Osteoblast (primary cell): ENCODE measurements around the gene GRHL3. TPM values are rescaled to one million over a fixed set of nuclear protein-coding genes. Genes with fewer than 3 reads are reported as not detected.

ENCODE experiments used
- DNase-seq: peaks from one replicate; pipeline ENCODE4 v3.0.0; 2011; ENCODE audit warnings: low spot score, mixed read lengths; ENCODE audit not compliant: insufficient read length; ENCODE audit errors: missing footprints
- H2AFZ ChIP-seq: 2 replicates; pipeline ENCODE4 v1.6.0; 2011; ENCODE audit warnings: mild to moderate bottlenecking, low read length
- H3K27ac ChIP-seq: 2 replicates; pipeline ENCODE4 v1.5.1; 2011; ENCODE audit warnings: mild to moderate bottlenecking, low read depth, low read length, moderate library complexity
- H3K27me3 ChIP-seq: 2 replicates; pipeline ENCODE4 v1.6.0; 2012; ENCODE audit warnings: mild to moderate bottlenecking, control low read depth, inconsistent platforms, low read length, moderate library complexity; ENCODE audit not compliant: insufficient read depth
- H3K36me3 ChIP-seq: 2 replicates; pipeline ENCODE4 v1.5.1; 2011; ENCODE audit warnings: mild to moderate bottlenecking, low read length, control low read depth, moderate library complexity; ENCODE audit not compliant: insufficient read depth
- H3K4me1 ChIP-seq: 2 replicates; pipeline ENCODE4 v1.5.1; 2011; ENCODE audit warnings: mild to moderate bottlenecking, low read length, control low read depth, moderate library complexity; ENCODE audit not compliant: insufficient read depth
- H3K4me2 ChIP-seq: 2 replicates; pipeline ENCODE4 v1.6.0; 2011; ENCODE audit warnings: mild to moderate bottlenecking, low read length; ENCODE audit not compliant: insufficient read depth
- H3K4me3 ChIP-seq: fragments of 200-600 bp; sonication (generic); 3 replicates; pipeline ENCODE4 v1.5.1; 2012; ENCODE audit warnings: mild to moderate bottlenecking, low read length, inconsistent platforms; ENCODE audit not compliant: insufficient read depth
- H3K79me2 ChIP-seq: 2 replicates; pipeline ENCODE4 v1.6.0; 2012; ENCODE audit warnings: mild to moderate bottlenecking, low read length, control low read depth, inconsistent platforms; ENCODE audit not compliant: insufficient read depth
- H3K9me3 ChIP-seq: 2 replicates; pipeline ENCODE4 v1.5.1; 2011; ENCODE audit warnings: low read depth, low read length, control low read depth
- H4K20me1 ChIP-seq: 2 replicates; pipeline ENCODE4 v1.6.0; 2012; ENCODE audit warnings: mild to moderate bottlenecking, low read length, control low read depth; ENCODE audit not compliant: insufficient read depth
- CTCF ChIP-seq: IDR thresholded peaks from 2 replicates; pipeline ENCODE4 v1.5.1; 2011; ENCODE audit warnings: mild to moderate bottlenecking, low read depth, low read length, moderate library complexity; ENCODE audit errors: extremely low read depth
- total RNA-seq: library from RNA; depleted of rRNA; stranded (reverse); fragments of >200 nt; gene quantifications from 2 replicates; pipeline ENCODE4 v1.2.3, GENCODE V29; 2012

Gene GRHL3
- total RNA-seq, 1 donor = not detected

- no peak for DNase-seq
- Histone ChIP-seq H3K4me3 (no peak overlapping the region), H3K79me2 (no peaks in the 10 kb centered on the region), H3K4me1 (peaks cover 32% of the 10 kb centered on the region), H4K20me1 (no peaks in the 10 kb centered on the region), H3K4me2 (no peak overlapping the region), H3K27me3 (no peaks in the 10 kb centered on the region), H2AFZ (no peak overlapping the region), H3K9me3 (no peaks in the 10 kb centered on the region), H3K36me3 (peaks cover 3% of the 10 kb centered on the region), H3K27ac (no peak overlapping the region)
- TF ChIP-seq CTCF = no peak
These were observed 69.3 kb downstream of the GRHL3 start for GRCh38 chr1:24388331-24388885.

GRCh38 chr1:24389231-24389678, 70.1 kb downstream of the GRHL3 start:
- TF ChIP-seq CTCF = no peak
- Histone ChIP-seq H3K9me3 (no peaks in the 10 kb centered on the region), H3K79me2 (no peaks in the 10 kb centered on the region)

GRCh38 chr1:24390924-24391782, 72.0 kb downstream of the GRHL3 start:
- no peaks in the 10 kb centered on the region for H3K79me2 ChIP-seq
- peaks cover 27% of the 10 kb centered on the region for H3K4me1 ChIP-seq
- H3K4me2 ChIP-seq = peak overlapping the region; percentile 57
- peak; percentile 85 for DNase-seq
- H4K20me1 ChIP-seq = no peaks in the 10 kb centered on the region
- no peaks in the 10 kb centered on the region for H3K9me3 ChIP-seq
- no peaks in the 10 kb centered on the region for H3K36me3 ChIP-seq
- peak; percentile 99 for TF ChIP-seq CTCF
- H3K27me3 ChIP-seq = no peaks in the 10 kb centered on the region
- H3K4me3 ChIP-seq = peak overlapping the region; percentile 48
- H3K27ac ChIP-seq = peak overlapping the region; percentile 85
- peak overlapping the region; percentile 64 for H2AFZ ChIP-seq

More at GRCh38 chr1:24389231-24389678, 70.1 kb downstream of the GRHL3 start:
- Histone ChIP-seq H3K4me1 (peaks cover 35% of the 10 kb centered on the region), H3K4me3 (no peak overlapping the region), H3K36me3 (no peaks in the 10 kb centered on the region), H3K4me2 (no peak overlapping the region), H3K27me3 (no peaks in the 10 kb centered on the region), H2AFZ (no peak overlapping the region), H4K20me1 (no peaks in the 10 kb centered on the region), H3K27ac (no peak overlapping the region)
- DNase-seq = no peak
